ENCODE results near the gene AGO4.

- TF ChIP-seq, protein P1, sequence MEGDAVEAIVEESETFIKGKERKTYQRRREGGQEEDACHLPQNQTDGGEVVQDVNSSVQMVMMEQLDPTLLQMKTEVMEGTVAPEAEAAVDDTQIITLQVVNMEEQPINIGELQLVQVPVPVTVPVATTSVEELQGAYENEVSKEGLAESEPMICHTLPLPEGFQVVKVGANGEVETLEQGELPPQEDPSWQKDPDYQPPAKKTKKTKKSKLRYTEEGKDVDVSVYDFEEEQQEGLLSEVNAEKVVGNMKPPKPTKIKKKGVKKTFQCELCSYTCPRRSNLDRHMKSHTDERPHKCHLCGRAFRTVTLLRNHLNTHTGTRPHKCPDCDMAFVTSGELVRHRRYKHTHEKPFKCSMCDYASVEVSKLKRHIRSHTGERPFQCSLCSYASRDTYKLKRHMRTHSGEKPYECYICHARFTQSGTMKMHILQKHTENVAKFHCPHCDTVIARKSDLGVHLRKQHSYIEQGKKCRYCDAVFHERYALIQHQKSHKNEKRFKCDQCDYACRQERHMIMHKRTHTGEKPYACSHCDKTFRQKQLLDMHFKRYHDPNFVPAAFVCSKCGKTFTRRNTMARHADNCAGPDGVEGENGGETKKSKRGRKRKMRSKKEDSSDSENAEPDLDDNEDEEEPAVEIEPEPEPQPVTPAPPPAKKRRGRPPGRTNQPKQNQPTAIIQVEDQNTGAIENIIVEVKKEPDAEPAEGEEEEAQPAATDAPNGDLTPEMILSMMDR (conservative IDR thresholded peaks at IDR 0.05; ENCODE audit: low read depth, low read length), result no peak
- no peak for TF ChIP-seq EZH2 (IDR thresholded peaks at IDR 0.05; ENCODE audit: borderline replicate concordance, low read depth, low read length, poor library complexity, severe bottlenecking)
Measured at GRCh38 chr1:35762141-35762540, 45.7 kb upstream of the AGO4 start.

All from A673 (cell line).